Measurements from ENCODE around the gene STRN3. TPM values are rescaled to one million over a fixed set of nuclear protein-coding genes. Genes with fewer than 3 reads are reported as not detected.

Gene STRN3
- total RNA-seq, 4 donors from 2014 or later, result 21.5 to 50.0 (median 29.5) TPM

DNA sequence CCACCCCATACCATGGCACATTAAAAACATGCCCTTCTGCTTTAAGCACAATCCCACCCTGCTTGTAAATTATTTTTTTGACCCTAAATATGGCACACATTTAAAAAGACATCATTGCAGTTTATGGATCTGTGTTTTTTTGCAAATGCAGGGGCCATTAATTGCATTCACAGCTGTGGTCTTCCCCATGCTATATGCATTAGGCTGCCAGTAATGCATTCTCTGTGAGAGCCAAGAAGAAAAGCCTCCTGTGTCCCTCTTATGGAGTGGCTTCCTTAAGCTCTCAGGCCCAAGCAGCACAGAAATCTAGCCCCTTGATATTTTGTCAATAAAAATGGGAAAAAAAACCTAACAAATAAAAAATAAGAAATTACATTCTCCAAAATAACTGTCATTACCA, 172.2 kb downstream of the STRN3 start:
- no peak for TF ChIP-seq POLR2A (IDR thresholded peaks at IDR 0.05)
- TF ChIP-seq, protein P1, sequence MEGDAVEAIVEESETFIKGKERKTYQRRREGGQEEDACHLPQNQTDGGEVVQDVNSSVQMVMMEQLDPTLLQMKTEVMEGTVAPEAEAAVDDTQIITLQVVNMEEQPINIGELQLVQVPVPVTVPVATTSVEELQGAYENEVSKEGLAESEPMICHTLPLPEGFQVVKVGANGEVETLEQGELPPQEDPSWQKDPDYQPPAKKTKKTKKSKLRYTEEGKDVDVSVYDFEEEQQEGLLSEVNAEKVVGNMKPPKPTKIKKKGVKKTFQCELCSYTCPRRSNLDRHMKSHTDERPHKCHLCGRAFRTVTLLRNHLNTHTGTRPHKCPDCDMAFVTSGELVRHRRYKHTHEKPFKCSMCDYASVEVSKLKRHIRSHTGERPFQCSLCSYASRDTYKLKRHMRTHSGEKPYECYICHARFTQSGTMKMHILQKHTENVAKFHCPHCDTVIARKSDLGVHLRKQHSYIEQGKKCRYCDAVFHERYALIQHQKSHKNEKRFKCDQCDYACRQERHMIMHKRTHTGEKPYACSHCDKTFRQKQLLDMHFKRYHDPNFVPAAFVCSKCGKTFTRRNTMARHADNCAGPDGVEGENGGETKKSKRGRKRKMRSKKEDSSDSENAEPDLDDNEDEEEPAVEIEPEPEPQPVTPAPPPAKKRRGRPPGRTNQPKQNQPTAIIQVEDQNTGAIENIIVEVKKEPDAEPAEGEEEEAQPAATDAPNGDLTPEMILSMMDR (IDR thresholded peaks at IDR 0.05), result no peak
- TF ChIP-seq POLR2AphosphoS5 (IDR thresholded peaks at IDR 0.05), result no peak
- TF ChIP-seq EP300 (IDR thresholded peaks at IDR 0.05), result no peak
- no peaks in the 10 kb centered on the region for H3K9me3 ChIP-seq
- DNase-seq (ENCODE audit: low spot score in 2 of 2), result no peak
- H3K36me3 ChIP-seq, result no peaks in the 10 kb centered on the region
- H3K27ac ChIP-seq, result no peak overlapping the region
- no peaks in the 10 kb centered on the region for H3K4me1 ChIP-seq
- no peaks in the 10 kb centered on the region for H3K27me3 ChIP-seq
- H3K4me3 ChIP-seq, result no peak overlapping the region

DNA sequence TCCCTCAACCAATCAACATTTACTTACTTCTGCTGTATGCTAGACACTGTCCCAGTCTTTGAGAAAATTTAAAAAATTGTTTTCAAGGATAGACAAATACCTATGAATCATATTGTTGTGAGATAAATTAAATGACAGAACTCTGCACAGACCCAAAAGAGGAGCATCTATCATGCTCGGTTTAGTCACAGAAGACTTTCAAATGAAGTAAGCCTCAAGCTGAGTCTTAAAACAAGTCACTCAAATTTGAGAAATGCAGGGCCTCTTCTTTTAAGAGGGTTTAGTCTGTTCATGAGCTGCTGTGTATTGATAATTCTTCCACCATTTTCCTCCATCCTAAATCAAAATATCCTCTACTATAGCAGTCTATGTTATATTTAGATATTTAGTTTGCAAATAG, 176.2 kb downstream of the STRN3 start:
- no peaks in the 10 kb centered on the region for H3K27me3 ChIP-seq
- WGBS, result 76% methylated on average over 1 of the region's 1 CpG

DNA sequence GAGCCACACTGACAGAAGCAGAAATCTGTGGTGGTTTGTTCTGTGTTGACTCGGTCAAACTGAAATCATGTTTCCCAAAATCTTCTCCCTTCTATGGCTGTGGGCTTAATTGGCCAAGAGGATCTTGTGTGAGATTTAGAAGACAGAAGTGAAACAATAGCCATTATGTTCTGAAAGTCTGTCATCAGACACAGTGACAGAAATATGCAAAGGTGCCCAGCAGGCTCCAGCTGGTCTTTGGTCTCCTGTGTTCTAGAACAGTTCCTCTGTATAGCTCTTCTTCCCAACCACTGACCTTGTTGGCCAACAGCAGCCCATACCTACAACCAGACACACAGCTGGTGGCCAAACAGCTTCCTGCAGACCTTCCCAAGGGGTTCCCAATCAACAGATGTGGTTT, 176.8 kb downstream of the STRN3 start:
- H3K4me3 ChIP-seq, result no peak overlapping the region

More for the DNA sequence above, 176.2 kb downstream of the STRN3 start:
- H3K4me1 ChIP-seq, result no peaks in the 10 kb centered on the region
- H3K27ac ChIP-seq, result no peak overlapping the region
- no peaks in the 10 kb centered on the region for H3K36me3 ChIP-seq
- DNase-seq (ENCODE audit: low spot score in 2 of 2), result no peak
- no peaks in the 10 kb centered on the region for H3K9me3 ChIP-seq
- no peak overlapping the region for H3K4me3 ChIP-seq
- TF ChIP-seq POLR2AphosphoS5 (IDR thresholded peaks at IDR 0.05) (no peak), EP300 (IDR thresholded peaks at IDR 0.05) (no peak), POLR2A (IDR thresholded peaks at IDR 0.05) (no peak)
- TF ChIP-seq, protein P1 (IDR thresholded peaks at IDR 0.05), result no peak

DNA sequence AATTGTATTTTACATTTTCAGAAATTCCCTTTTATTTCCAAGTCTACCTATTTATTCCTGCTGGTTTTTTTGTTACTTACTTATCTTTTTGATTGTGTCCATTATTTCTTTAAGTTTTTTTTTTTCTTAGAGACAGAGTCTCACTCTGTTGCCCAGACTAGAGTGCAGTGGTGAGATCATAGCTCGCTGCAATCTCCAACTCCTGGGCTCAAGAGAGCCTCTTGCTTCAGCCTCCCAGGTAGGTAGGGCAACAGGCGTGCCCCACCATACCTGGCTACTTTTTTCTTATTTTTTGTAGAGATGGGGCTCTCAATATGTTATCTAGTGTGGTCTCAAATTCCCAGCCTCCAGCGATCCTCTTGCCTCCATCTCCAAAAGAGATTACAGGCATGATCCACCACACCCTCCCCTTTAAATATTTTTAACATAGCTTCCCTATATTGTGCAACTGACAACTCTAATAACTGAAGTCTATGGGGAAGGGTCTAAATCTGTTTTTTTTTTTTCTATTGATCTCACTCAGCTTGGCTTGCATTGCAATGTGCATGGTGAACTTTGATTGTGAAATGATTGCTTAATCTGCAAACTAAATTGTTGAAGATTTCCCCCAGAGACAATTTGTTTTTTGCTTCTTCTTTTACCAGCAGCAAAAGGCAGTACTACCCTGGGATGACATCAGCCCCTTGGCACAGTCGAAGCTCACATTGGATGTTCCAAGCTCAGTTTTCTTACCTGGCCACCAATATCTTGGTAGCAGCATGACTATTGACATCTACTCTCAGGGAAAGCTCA, 177.5 kb downstream of the STRN3 start:
- no peak for DNase-seq (ENCODE audit: low spot score in 2 of 2)
- H3K9me3 ChIP-seq, result no peaks in the 10 kb centered on the region
- 77% methylated on average over 4 of the region's 4 CpGs for WGBS
- TF ChIP-seq POLR2A (IDR thresholded peaks at IDR 0.05), result no peak
- TF ChIP-seq POLR2AphosphoS5 (IDR thresholded peaks at IDR 0.05), result no peak
- TF ChIP-seq EP300 (IDR thresholded peaks at IDR 0.05), result no peak
- TF ChIP-seq, protein P1 (IDR thresholded peaks at IDR 0.05), result no peak
- H3K4me1 ChIP-seq, result no peaks in the 10 kb centered on the region
- no peaks in the 10 kb centered on the region for H3K27me3 ChIP-seq
- no peak overlapping the region for H3K27ac ChIP-seq
- H3K36me3 ChIP-seq, result no peaks in the 10 kb centered on the region
- no peak overlapping the region for H3K4me3 ChIP-seq

More for the DNA sequence above, 176.8 kb downstream of the STRN3 start:
- no peak overlapping the region for H3K27ac ChIP-seq
- no peaks in the 10 kb centered on the region for H3K4me1 ChIP-seq
- no peak for DNase-seq (ENCODE audit: low spot score in 2 of 2)
- H3K36me3 ChIP-seq, result no peaks in the 10 kb centered on the region
- 100% methylated on average over 1 of the region's 1 CpG for WGBS
- H3K9me3 ChIP-seq, result no peaks in the 10 kb centered on the region
- TF ChIP-seq, protein P1 (IDR thresholded peaks at IDR 0.05), result no peak
- TF ChIP-seq POLR2A (IDR thresholded peaks at IDR 0.05) (no peak), POLR2AphosphoS5 (IDR thresholded peaks at IDR 0.05) (no peak), EP300 (IDR thresholded peaks at IDR 0.05) (no peak)
- no peaks in the 10 kb centered on the region for H3K27me3 ChIP-seq

Other genes starting within 250 kb of the STRN3 start
- 10 to 100 TPM in 1 of 4 donors, 1 to 10 TPM in 3; 1.9 to 19.6 (median 5.9) TPM for gene COCH, start 151.8 kb downstream of the STRN3 start, total RNA-seq
- 1 to 10 TPM; 4.5 to 7.4 (median 5.2) TPM for gene AP4S1, start 730 bp downstream of the STRN3 start, total RNA-seq
- gene HECTD1, start 181.4 kb upstream of the STRN3 start, total RNA-seq, result 100 to 1,000 TPM; 197 to 442 (median 271) TPM